A673 (cell line): ENCODE results near the gene CACNG8. TPM values are rescaled to one million over a fixed set of nuclear protein-coding genes. Genes with fewer than 3 reads are reported as not detected.

ENCODE experiments used
- BruUV-seq: library from RNA; stranded (reverse); fragments of 400-500 nt; replicated peaks from 2 replicates; lab custom pipeline; 2021; lab: Mats Ljungman, UMichigan
- CTCF ChIA-PET: fragments of 300-600 bp; sonication (Branson Sonifier 250); formaldehyde crosslinking; loops from one replicate; lab custom pipeline; 2022; ENCODE audit warnings: antibody characterized with exemption; lab: Charles Lee
- POLR2A ChIA-PET: fragments of 300-600 bp; sonication (Branson Sonifier 250); formaldehyde crosslinking; loops from one replicate; lab custom pipeline; 2022; ENCODE audit warnings: antibody characterized with exemption; ENCODE audit not compliant: low non-redundant PET; lab: Charles Lee
- DNase-seq: peaks from one replicate; pipeline ENCODE4 v3.0.0-alpha.2; 2015; ENCODE audit warnings: low spot score
- H3K27ac ChIP-seq: fragments of 200-600 bp; sonication (generic); 2 replicates; pipeline ENCODE4 v1.5.1; 2016; ENCODE audit warnings: mixed run types, low read depth, mild to moderate bottlenecking, mixed read lengths, antibody characterized with exemption, low read length; ENCODE audit not compliant: poor library complexity, severe bottlenecking
- H3K27me3 ChIP-seq: fragments of 200-600 bp; sonication (generic); replicated peaks from 2 replicates; pipeline ENCODE4 v1.6.1; 2017; ENCODE audit warnings: mixed run types, low read depth, mild to moderate bottlenecking, mixed read lengths, antibody characterized with exemption, low read length; ENCODE audit not compliant: insufficient read depth, poor library complexity
- H3K36me3 ChIP-seq: fragments of 200-600 bp; sonication (generic); 2 replicates; pipeline ENCODE4 v1.6.1; 2016; ENCODE audit warnings: mixed run types, mild to moderate bottlenecking, mixed read lengths, antibody characterized with exemption, low read length; ENCODE audit not compliant: insufficient read depth, poor library complexity, severe bottlenecking
- H3K4me1 ChIP-seq: fragments of 200-600 bp; sonication (generic); 2 replicates; pipeline ENCODE4 v1.6.1; 2017; ENCODE audit warnings: mixed run types, mild to moderate bottlenecking, mixed read lengths, antibody characterized with exemption, low read length; ENCODE audit not compliant: insufficient read depth, poor library complexity, severe bottlenecking
- H3K4me3 ChIP-seq: fragments of 200-600 bp; sonication (generic); 2 replicates; pipeline ENCODE4 v1.5.1; 2016; ENCODE audit warnings: low read depth, mixed run types, mild to moderate bottlenecking, mixed read lengths, low read length; ENCODE audit not compliant: poor library complexity, severe bottlenecking
- H3K9me3 ChIP-seq: fragments of 200-600 bp; sonication (generic); 2 replicates; pipeline ENCODE4 v1.6.1; 2016; ENCODE audit warnings: mixed run types, low read depth, mild to moderate bottlenecking, mixed read lengths, antibody characterized with exemption, low read length; ENCODE audit not compliant: poor library complexity, severe bottlenecking
- EZH2 ChIP-seq: fragments of 200-600 bp; sonication (generic); IDR thresholded peaks from 2 replicates; pipeline ENCODE4 v1.6.1; 2017; ENCODE audit warnings: borderline replicate concordance, low read depth, mild to moderate bottlenecking, mixed read lengths, antibody characterized with exemption, low read length; ENCODE audit not compliant: poor library complexity, severe bottlenecking
- intact Hi-C: fragments of 100-400 bp; cut with micrococcal nuclease; formaldehyde crosslinking; loops from one replicate; pipeline ENCODE4 v1.10.0; 2022; ENCODE audit not compliant: unreplicated experiment
- total RNA-seq: library from RNA; stranded (reverse); gene quantifications from 2 replicates; pipeline ENCODE4 v1.2.3, GENCODE V29; 2021
- TF ChIP-seq, protein P1 (sequence below): fragments of 300-800, 200-600 bp; sonication (generic); conservative IDR thresholded peaks from 2 replicates; pipeline ENCODE4 v1.5.1; 2017; ENCODE audit warnings: low read depth, mild to moderate bottlenecking, antibody characterized with exemption, low read length, moderate library complexity, mixed read lengths

The CACNG8 gene
- total RNA-seq, 1 experiment from 2014 or later, result 1.3 TPM

DNA sequence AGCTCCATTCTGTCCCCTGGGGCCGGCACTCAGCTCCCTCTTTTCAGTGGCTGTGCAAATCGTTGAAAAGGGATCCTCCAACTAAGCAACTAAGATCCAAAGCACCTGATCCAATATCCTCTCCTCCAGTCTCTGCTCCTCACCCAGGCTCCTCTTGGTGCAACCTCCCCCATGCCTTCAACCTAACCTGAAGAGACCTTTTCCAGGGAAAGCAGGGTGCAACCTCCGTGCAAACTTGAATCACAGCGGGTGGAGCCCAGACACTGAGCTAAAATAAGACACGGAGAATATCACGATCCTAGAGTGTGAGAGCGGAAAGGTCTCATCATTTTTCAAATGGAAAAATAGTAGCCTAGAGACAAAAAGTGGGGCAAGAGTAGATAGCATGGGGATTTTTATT, 45.4 kb upstream of the CACNG8 start:
- TF ChIP-seq, protein P1, sequence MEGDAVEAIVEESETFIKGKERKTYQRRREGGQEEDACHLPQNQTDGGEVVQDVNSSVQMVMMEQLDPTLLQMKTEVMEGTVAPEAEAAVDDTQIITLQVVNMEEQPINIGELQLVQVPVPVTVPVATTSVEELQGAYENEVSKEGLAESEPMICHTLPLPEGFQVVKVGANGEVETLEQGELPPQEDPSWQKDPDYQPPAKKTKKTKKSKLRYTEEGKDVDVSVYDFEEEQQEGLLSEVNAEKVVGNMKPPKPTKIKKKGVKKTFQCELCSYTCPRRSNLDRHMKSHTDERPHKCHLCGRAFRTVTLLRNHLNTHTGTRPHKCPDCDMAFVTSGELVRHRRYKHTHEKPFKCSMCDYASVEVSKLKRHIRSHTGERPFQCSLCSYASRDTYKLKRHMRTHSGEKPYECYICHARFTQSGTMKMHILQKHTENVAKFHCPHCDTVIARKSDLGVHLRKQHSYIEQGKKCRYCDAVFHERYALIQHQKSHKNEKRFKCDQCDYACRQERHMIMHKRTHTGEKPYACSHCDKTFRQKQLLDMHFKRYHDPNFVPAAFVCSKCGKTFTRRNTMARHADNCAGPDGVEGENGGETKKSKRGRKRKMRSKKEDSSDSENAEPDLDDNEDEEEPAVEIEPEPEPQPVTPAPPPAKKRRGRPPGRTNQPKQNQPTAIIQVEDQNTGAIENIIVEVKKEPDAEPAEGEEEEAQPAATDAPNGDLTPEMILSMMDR, result no peak
- TF ChIP-seq EZH2, result no peak
- Histone ChIP-seq H3K9me3 (no peaks in the 10 kb centered on the region), H3K27ac (no peak overlapping the region), H3K36me3 (no peaks in the 10 kb centered on the region), H3K4me3 (no peak overlapping the region), H3K4me1 (no peaks in the 10 kb centered on the region), H3K27me3 (no peaks in the 10 kb centered on the region)
- POLR2A ChIA-PET, result interaction anchor here (0.6 kb wide), 1 partner anchor 140 kb away, joined by 3 read pairs; no protein-coding TSS in a partner anchor
- no TSS peak for BruUV-seq
- intact Hi-C loops, result no loop called here
- CTCF ChIA-PET, result interaction anchor here (0.6 to 0.7 kb wide), 2 partner anchors 104 to 135 kb away, joined by 5 to 9 read pairs; no protein-coding TSS in a partner anchor
- no peak for DNase-seq

DNA sequence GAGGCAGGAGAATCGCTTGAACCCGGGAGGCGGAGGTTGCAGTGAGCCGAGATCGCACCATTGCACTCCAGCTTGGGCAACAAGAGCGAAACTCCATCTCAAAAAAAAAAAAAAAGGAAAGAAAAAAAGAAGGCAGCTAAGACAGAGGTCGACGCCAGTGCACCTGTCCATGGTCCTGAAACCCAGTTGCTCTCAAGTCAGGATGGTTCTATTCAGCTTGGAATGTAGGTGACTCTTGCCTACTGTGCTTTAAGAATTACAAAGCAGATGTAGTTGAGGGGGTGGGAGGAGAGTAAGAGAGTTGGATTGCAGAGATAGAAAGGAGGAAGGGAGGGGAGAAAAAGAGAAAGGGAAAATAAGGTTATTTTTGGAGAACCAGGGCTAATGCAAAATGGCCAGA, 35.0 kb upstream of the CACNG8 start:
- no TSS peak for BruUV-seq
- ChIA-PET POLR2A (interaction anchor here (0.6 kb wide), 1 partner anchor 1519 kb away, joined by 26 read pairs; no protein-coding TSS in a partner anchor), CTCF (no interaction called here)

DNA sequence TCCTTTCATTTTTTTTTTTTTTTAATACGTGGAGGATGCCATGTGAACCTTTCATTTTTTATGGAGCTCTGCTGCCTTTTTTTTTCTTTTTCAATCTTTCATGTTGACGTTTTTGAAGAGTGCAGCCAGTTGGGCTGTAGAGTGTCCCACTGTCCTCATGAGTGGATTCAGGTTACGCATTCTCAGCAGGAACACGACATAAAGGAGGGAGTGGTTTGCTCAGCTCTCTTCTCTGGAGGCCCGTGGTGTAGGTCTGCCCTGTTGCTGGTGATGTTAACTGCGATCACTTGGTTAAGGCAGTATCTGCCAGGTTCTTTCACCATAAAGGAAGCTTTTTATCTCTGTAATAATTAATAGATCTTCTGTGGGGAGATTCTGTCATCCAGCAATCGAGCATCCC, 26.7 kb upstream of the CACNG8 start:
- H3K4me1 ChIP-seq, result no peaks in the 10 kb centered on the region
- H3K36me3 ChIP-seq, result no peaks in the 10 kb centered on the region
- H3K4me3 ChIP-seq, result no peak overlapping the region
- no peaks in the 10 kb centered on the region for H3K9me3 ChIP-seq
- DNase-seq, result no peak
- H3K27me3 ChIP-seq, result no peaks in the 10 kb centered on the region
- no peak overlapping the region for H3K27ac ChIP-seq
- intact Hi-C loops, result no loop called here
- no TSS peak for BruUV-seq
- ChIA-PET POLR2A (no interaction called here), CTCF (interaction anchor here (0.7 kb wide), 1 partner anchor 102 kb away, joined by 6 read pairs; no protein-coding TSS in a partner anchor)
- no peak for TF ChIP-seq EZH2
- TF ChIP-seq, protein P1, result no peak

More for the DNA sequence above, 35.0 kb upstream of the CACNG8 start:
- intact Hi-C loops, result no loop called here
- DNase-seq, result peak; percentile 57
- Histone ChIP-seq H3K27ac (no peak overlapping the region), H3K4me3 (no peak overlapping the region), H3K9me3 (no peaks in the 10 kb centered on the region), H3K27me3 (no peaks in the 10 kb centered on the region), H3K4me1 (no peaks in the 10 kb centered on the region), H3K36me3 (no peaks in the 10 kb centered on the region)
- TF ChIP-seq, protein P1, result no peak
- TF ChIP-seq EZH2, result no peak
